Left colon (tissue), 2 donors: ENCODE data around the gene DYRK1A. TPM values are rescaled to one million over a fixed set of nuclear protein-coding genes. Genes with fewer than 3 reads are reported as not detected.

Experiments
- ATAC-seq: fragments of 200-7000 bp; cut with Tn5 transposase; one replicate; pipeline ENCODE4 v1.9.1; 2020; ENCODE audit warnings: mild to moderate bottlenecking, moderate library complexity
- DNase-seq, 2 donors: peaks; one replicate each; pipeline ENCODE4 v3.0.0-alpha.2; 2020
- intact Hi-C, 2 donors: fragments of 100-400 bp; cut with DNase I in 1 of 2; cut with micrococcal nuclease in 1 of 2; formaldehyde crosslinking; loops; one replicate each; pipeline versions ENCODE4 v1.11.2 to v1.14.0; 2022; cut with DNase I, micrococcal nuclease
- total RNA-seq, 2 donors: library from RNA; stranded (reverse); fragmentation: NEBNext Ultra II Directional; extraction: Animal tissue kit (Norgen Biotek cat#: 25700); gene quantifications; one replicate each; pipeline ENCODE4 v1.2.1, GENCODE V29; 2021
- donor health status: DM: no; HTN: no; CAD: no.
- donor health status: DM: yes; HTN: yes; CAD: no.

Gene DYRK1A
- total RNA-seq, 2 donors from 2014 or later = 62.0 to 62.1 TPM

DNA sequence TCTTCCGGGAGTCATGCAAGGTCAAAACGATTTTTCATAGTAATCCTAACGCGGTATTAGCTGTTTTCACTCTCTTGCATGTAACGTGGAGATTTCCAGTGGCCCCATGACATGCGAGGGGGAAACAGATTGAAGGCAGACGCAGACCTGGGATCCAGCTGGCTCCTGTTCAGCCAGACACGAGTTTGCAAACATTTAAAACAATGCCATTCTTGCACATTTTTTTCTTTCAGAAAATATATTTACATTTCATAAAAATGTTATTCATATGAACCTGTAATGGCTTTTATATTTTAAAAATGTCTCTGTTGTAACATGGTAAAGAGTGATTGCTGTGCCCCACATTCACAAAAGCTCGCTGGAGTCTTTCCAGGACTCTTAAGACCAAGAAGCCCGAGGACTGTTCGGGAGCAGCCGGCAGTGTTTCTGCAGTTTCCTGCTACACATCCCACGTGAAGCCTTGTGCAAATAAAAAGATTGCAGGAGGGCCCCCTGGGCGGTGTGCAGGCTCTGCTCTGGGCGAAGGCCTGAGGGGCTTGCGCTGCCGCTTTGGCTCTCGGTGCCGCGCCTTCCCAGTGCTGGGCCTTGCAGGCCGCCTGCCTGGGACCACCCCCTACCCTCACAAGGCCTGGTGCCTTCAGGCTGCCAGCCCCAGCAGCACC, 184.9 kb downstream of the DYRK1A start:
- intact Hi-C loops = no loop called here
- peak; percentile 88 for ATAC-seq
- DNase-seq = peak in 1 of 2 donors; percentile 45

DNA sequence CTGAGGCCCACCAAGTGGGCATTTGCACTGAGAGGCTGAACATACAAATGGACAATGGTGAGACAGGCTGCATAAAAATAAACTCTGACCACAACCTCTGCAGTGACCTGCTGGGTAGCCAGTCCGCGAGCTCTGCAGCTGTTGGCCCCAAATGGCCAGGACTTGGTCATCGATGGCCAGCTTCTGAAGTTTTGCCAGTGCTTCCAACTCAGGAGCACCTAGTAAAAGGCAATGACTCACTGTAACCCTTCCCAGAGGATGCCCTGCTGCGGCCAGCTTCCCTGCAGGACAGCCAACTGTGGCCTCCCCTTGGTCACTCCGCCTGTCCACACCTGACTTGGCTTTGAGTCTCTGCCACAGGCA, 185.4 kb downstream of the DYRK1A start:
- ATAC-seq (no peak), DNase-seq (no peak)
- intact Hi-C loops = no loop called here

DNA sequence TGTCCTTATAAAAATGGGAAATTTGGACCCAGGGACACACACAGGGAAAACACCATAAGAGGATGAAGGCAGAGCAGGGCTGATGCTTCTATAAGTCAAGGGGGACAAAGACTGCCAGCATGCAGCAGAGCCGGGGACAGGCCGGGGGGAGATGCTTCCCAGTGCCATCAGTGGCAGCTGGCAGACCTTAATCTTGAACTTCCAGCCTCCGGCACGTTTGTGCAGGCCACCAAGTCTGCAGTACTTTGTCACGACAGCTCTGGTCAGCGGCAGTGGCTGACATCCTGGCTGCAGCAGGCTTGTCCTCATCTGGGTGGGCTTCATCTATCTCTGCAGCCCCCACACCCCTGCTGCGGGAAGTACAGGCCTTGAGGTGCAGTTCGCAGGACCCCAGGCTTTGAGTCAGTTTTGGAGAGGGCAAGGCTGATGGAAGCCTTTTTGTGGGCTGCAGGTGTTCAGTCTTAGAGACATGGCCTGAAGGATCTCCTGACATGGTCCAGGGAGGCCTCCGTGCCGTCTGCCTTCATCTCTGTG, 186.0 kb downstream of the DYRK1A start:
- no peak for ATAC-seq
- intact Hi-C loops = no loop called here
- no peak for DNase-seq

DNA sequence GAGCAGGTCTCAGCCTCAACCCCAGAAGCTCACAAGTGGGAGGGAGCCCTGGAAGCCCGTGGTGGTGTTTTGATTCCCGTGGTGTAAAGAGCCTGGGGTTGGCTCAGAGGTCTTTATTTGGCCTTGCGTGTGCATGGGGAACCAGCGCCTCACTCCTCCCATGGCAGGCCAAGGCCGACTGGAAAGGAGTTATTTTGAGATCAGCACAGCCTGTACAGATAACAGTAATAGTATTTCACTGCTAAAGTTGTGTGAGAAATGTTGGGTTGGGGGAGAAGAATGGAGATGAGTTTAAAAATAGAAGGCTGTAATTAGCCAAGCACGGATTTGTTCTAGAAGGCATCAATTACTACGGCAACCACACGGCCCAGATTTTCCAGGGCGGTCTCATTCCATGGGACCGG, 186.5 kb downstream of the DYRK1A start:
- intact Hi-C loops = no loop called here
- no peak for ATAC-seq
- DNase-seq = no peak

DNA sequence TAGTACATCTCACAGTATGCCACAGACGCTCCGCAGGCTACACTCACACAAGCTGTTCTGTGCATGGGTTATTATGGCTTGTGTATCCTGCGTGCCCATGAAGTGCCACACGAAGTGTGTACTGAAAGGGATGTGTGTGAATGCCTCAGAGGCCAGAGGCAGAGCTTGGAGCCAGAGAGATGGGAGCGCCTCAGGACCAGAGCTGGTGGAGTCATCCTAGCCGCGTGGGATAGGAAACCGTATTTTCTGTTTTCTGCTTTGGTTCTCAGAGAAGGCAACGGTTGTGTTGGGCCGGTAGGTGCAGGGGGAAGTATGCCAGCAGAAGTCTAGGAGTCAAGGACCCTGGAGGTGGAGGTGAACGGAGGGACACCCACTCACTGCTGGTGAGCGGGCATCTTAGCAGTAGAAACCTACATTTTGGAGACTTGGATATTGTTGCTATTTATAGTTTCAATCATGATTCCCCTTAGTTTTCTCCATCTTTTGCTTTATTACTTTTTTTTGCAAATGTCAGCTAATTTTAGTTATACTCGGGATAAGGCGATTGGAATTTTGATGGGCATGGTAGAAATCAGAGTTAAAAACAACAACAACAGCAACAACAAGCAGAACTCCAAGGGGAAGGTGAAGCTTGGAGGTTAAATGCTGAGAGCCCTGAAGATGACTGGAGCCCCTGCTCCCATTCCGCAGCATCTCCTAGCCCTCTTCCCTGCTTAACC, 188.2 kb downstream of the DYRK1A start:
- DNase-seq = no peak
- ATAC-seq = no peak
- intact Hi-C loops = no loop called here

DNA sequence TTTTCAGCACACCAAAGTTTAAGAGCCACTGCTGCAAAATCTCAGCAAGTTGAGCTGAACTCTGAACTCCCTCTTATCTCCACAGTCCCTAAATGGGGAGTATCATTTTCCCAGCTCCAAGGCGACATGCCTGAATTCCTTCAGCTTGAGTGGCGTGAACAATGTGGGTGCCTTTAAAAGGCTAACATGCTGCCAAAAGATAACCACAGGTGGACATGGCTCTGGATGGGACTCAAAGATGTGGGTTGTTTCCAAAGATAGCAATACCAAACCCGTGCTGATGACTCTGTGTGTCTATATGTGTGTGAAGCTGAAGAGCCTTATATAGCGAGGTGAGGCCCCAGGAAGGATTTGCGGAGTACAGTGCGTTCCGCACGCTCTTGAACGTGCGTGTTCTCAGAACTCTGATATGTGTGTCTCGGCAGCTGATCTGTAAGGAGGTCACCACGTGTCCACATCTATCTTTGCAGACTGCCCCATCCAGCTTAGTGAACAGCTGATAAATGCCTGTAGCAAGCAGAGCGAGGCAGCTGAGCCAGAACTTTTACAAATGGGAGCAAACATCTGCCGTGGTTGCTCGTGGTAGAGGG, 189.2 kb downstream of the DYRK1A start:
- DNase-seq (no peak), ATAC-seq (no peak)
- intact Hi-C loops = no loop called here

DNA sequence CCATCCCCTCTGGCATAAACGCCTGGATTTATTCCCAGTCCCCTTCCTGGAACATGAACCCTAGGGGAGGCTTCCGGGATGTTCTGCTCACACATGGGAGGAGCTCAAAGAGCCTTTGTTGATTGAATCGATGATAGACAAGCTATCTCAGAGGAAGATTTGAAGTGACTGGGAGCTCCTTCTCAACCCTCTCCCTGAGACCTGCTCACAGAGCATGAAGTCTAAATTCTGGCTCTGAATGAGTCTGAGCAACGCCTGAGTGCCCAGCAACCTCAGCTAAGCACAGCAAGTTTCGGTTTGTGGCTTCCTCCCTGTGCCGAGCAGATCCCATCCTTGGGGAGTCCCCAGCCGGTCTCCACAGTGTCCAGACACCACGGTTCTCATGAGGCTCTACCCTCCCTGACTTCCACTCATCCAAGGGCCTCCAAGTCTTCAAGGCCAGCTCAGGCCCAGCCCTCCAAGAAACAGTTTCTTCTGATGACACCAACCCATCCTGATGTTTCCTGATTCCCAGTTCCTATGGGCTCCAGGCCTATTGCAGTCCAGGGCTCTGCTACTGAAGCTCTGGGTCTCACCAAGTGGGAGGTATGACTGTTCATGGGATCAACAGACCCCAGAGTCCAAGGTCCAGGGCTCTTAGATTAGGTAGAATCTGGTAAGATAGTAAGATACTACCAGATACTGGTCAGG, 190.8 kb downstream of the DYRK1A start:
- intact Hi-C loops = no loop called here

DNA sequence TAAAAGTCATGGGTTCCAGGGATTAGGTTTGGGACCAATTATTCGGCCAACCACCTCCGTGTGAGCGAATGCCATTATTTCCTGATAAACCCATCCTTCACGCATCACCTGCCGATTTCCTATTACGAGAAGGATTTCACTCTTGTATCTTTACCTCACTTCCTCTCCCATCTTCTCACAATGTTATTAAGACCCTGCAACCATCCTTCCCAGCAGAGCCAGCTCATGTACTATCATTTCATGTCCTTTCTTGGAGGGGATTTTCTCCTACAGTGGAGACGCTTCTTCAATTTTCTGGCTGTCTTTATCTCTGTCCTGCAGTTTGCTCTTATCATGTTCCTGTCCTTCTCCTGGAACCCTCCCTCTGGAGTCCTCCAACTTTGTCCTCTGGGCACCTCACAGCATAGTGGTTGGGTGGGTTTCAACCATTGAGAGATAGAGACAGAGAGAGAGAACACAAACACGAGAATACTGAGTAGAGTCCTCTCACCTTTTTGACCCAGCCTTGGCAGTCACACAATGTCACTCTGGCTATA, 192.2 kb downstream of the DYRK1A start:
- intact Hi-C loops = no loop called here
- ATAC-seq = no peak
- DNase-seq = no peak

More for the DNA sequence above, 190.8 kb downstream of the DYRK1A start:
- ATAC-seq (no peak), DNase-seq (no peak)

DNA sequence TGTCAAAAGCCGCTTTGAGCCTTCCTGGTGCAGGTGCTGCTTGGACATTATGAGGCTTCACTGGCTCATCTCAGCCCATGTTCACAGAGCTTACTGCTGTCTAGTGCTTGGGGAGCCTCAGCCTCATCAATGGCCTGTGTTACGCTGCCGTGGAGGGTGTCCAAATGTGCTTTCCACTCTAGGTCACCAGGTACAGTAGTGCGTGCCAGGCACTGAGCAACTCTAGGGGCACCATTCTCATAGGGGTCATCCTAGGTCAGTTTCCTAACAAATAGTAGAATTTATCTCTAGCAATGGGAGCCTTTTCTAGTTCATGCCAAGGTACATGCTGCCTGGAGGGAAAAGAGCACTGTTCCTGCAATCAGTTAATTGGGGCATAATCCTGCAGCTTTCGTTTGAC, 193.8 kb downstream of the DYRK1A start:
- intact Hi-C loops = loop anchor here in 1 of 2 donors (10.0 kb wide), 2 partner anchors 196 to 316 kb away; partner anchors contain the start of gene DYRK1A
- no peak for ATAC-seq
- DNase-seq = no peak

DNA sequence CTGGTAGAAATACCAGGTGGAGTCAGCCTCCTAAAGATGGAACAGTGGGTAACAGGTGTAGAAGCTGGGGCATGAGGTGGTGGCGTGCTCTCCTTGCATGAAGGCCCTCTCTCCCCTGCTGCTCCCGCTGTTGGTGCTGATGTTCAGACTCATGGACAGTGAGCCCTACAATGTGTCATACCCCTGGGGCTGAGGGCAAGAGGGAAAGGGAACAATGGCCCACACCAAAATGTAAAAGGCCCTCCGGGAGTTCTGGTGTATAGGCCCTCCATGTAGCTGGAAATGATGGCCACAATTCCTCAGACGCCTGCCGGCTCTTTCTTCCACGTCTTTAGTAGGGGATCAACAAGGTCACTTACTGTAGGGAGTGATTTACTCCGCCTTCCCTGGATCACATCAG, 194.9 kb downstream of the DYRK1A start:
- DNase-seq (no peak), ATAC-seq (no peak)
- intact Hi-C loops = loop anchor here in 1 of 2 donors (10.0 kb wide), 2 partner anchors 197 to 317 kb away; partner anchors contain the start of gene DYRK1A

DNA sequence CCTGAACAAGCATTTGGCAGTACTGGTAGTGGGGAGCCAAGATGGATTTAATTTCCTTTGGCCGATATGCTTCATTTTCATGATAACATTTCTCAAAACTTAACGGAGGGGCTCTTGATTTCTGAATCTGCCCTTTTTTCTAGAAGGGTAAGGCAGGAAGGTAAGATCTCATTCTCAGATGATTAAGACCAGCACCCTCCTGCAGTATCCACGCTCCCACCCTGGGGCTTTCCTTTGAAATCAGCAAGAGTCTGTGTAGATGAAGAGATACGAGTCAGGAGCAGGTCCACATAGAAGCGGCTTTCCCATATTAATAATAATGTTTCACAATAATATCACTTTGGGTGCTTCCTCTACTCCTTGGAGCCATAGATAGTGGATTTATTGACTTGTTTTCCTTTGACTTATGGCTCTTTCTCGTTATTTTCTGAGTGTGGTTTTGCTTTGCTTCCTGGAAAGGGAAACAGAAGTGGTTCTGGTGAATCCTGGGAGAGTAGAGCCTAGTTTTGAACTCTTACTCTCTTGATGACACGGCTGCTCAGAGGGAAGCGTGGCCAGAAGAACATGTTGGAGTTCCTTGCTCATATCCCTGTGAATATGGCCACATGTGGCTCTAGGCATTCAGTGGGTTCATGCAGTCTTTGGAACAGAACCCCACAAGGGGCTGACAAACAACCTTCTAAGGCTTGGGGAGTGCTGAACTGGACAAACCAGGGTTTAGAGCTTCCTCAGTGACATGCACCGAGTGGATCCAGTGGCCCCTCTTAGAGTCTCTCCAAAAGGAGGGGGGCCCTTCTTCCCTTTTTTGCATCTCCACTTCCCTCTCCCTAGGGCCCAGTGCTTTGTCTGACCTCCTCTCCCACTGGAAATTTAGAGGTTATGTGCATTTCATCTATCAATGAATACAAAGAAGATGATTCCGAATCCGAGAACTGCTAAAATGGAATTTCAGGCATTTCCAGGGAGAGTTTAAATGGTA, 195.7 kb downstream of the DYRK1A start:
- no peak for DNase-seq
- intact Hi-C loops = loop anchor here in 1 of 2 donors (10.0 kb wide), 2 partner anchors 197 to 317 kb away; partner anchors contain the start of gene DYRK1A
- ATAC-seq = no peak

DNA sequence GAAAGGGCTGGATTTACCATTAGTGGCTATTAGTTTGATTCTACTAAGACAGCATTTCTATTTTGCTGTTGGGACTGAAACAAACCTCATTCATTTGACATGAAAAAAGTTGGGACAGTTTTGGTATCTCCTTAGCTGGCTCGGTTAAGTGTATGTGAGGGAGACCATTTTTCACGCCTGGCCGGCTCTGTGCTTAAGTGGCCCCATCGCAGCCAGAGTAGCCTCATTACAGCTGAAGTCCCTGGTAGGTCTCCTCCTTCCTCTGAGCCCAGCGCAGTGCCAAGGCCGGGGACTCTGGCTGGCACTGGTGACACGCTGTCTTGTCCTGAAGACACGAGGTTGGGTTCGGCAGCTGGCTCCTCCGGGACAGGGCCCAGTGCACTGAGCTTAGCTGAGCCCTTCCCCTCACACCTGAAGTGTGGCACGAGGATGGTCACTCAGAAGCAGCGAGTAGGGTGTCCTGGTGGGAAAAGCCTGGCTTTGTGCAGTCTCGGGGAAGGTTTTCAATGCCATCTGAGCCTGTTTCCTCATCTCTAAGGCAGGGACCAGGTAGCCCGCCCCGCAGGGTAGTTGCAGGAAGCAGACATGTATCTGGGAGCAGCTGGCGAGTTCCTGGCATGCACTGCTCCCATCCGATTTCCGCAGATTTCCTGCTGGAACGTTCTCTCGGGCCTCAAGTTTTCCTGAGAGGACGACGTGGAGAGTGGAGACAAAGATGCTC, 196.5 kb downstream of the DYRK1A start:
- peak; percentile 58 for ATAC-seq
- DNase-seq = peak; percentile 40 to 57
- intact Hi-C loops = loop anchor here in 1 of 2 donors (10.0 kb wide), 2 partner anchors 198 to 318 kb away; partner anchors contain the start of gene DYRK1A

DNA sequence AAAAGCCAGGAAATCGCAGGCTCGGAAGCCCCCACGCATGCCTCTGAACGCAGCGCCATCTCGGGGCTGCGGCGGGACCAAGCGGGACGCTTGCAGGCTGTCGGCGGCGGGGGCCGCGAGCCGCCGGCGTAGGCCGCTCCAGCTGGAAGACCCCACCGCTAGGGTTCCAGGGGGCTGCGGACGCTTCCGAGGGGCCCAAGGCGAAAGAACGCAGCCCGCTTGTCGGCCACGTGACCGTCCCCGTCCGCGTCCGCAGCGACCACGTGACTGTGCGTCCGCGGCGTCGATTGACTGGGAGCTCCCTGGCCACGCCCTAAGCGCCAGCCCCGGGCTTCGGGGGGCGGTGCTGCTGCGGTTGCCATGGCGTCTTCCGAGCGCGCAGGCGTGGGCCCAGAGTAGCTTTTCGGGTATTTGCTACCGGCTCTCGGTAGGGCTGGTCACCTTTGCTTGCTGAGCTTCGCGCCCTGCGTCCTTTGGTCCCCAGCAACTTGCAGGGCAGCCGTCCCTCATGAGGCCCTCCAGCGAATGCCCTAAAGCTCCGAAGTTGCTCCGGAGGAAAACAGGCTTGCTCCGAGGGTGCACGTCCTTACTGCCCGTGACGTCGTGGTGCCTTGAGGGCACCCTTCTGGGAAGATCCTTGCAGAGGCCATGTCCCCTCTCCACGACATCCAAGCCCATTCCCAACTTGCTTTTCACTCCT, 197.2 kb downstream of the DYRK1A start:
- intact Hi-C loops = loop anchor here in 1 of 2 donors (10.0 kb wide), 2 partner anchors 199 to 319 kb away; partner anchors contain the start of gene DYRK1A
- DNase-seq = peak; percentile 93 to 95
- peak; percentile 95 for ATAC-seq

DNA sequence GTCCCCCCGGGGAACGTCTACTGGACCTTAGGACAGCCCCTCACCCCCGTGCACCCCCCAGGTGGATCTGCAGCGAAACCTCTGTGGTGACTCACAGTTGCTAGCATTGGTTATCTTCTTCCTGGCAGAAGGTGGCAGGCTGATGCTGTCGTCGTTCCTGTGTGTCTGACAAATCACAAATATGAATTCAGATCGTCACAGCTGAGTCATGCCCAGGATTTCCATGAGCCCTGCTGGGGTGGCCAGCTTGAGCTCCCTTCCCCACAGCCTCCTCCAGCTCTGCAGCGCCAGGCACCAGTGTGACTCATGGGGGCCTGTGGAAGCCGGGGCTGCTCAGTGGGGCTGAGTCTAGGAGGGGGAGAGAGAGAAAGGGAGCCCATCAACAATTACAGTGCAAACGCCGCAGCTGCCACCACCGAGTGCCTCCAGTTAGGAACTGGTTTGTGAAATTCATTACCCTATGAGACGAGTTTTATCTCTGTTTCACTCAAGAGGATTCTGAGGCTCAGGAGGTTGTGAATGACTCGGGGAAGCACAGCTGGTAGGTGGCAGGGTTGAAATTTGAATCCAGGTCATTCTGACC, 197.9 kb downstream of the DYRK1A start:
- intact Hi-C loops = loop anchor here in 1 of 2 donors (10.0 kb wide), 2 partner anchors 200 to 320 kb away; partner anchors contain the start of gene DYRK1A
- DNase-seq (peak; percentile 60 to 84), ATAC-seq (peak; percentile 45)

DNA sequence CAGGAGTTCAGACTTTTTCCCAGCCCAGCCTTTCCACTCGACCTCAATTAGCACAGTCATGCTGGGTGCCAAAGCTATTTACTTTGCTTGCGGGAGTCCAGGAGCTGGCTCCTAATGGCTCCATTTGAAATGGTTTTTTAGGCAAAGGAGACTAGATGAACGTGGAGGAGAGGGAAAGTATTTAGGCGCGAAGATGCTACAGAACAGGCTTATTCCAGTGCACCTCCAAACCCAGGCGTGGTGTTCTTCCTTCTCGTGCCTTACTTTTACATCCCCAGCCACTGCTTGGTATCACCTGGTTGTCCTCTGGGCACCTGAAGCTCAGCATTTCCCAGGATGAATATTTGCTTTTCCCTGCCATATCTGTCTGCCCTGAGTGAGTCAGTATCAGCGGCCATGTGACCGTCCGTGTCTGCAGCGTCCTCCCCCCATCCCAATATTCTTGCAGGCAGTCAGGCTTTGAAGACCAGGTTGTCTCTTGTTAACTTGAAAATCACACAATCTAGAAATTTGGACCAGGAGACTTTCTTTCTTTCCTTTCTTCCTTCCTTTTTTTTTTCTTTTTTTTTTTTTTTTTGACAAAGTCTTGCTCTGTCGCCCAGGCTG, 198.5 kb downstream of the DYRK1A start:
- DNase-seq (no peak), ATAC-seq (no peak)
- intact Hi-C loops = loop anchor here in 1 of 2 donors (10.0 kb wide), 2 partner anchors 200 to 320 kb away; partner anchors contain the start of gene DYRK1A
